K562 (cell line): ENCODE data around the gene IL34. TPM values are rescaled to one million over a fixed set of nuclear protein-coding genes. Genes with fewer than 3 reads are reported as not detected.

Experiments
- AFF4 ChIP-seq: sonication (generic); formaldehyde crosslinking; IDR thresholded peaks from 2 replicates; pipeline ENCODE4 v1.8.0; 2023; ENCODE audit warnings: mild to moderate bottlenecking, missing genetic modification reagents
- CUX1 ChIP-seq: fragments of 200-800 bp; sonication (Bioruptor generic); IDR thresholded peaks from 2 replicates; pipeline ENCODE4 v1.6.1; 2016; ENCODE audit warnings: missing genetic modification characterization, missing compliant biosample characterization
- GTF2E2 ChIP-seq: fragments of 200-800 bp; sonication (Bioruptor generic); IDR thresholded peaks from 2 replicates; pipeline ENCODE4 v1.6.1; 2016; ENCODE audit warnings: missing genetic modification characterization, missing compliant biosample characterization
- MTA3 ChIP-seq: fragments of 450-650 bp; formaldehyde crosslinking; IDR thresholded peaks from 2 replicates; pipeline ENCODE4 v1.6.1; 2017; ENCODE audit warnings: mild to moderate bottlenecking, borderline replicate concordance
- PKNOX1 ChIP-seq: fragments of 450-650 bp; IDR thresholded peaks from 2 replicates; pipeline ENCODE4 v1.6.1; 2016
- PYGO2 ChIP-seq: fragments of 450-650 bp; IDR thresholded peaks from 2 replicates; pipeline ENCODE4 v1.6.1; 2016; ENCODE audit warnings: mild to moderate bottlenecking, missing genetic modification characterization, moderate library complexity, missing compliant biosample characterization
- ZNF511 ChIP-seq: sonication (generic); formaldehyde crosslinking; IDR thresholded peaks from 2 replicates; pipeline ENCODE4 v1.8.0; 2022; ENCODE audit warnings: mild to moderate bottlenecking, missing genetic modification reagents
- ZNF583 ChIP-seq: fragments of 250-450 bp; sonication (Bioruptor Pico); IDR thresholded peaks from 2 replicates; pipeline ENCODE4 v1.4.0; 2020
- ZNF592 ChIP-seq: fragments of 450-650 bp; IDR thresholded peaks from 2 replicates; pipeline ENCODE4 v1.6.1; 2017; ENCODE audit warnings: antibody characterized with exemption, mild to moderate bottlenecking
- ZNF766 ChIP-seq: fragments of 200-800 bp; sonication (Bioruptor generic); conservative IDR thresholded peaks from 2 replicates; pipeline ENCODE4 v1.6.1; 2016; ENCODE audit warnings: missing genetic modification characterization, missing compliant biosample characterization
- polyA plus RNA-seq, 8 experiments: library from polyadenylated mRNA; depleted of rRNA in 4 of 8; stranded (reverse) in 5 of 8; unstranded in 3 of 8; fragments of >200 nt; fragmentation: Nextera tagmentation in 2 of 8; fragmentation: Illumina TruSeq in 1 of 8; extraction: Ambion mirVana in 2 of 8; extraction: Trizol in 1 of 8; gene quantifications; 2 replicates each; pipeline versions ENCODE4 v1.2.1 to v1.2.3, GENCODE V29; 2011 to 2014; ENCODE audit warnings: inconsistent platforms in 1 of 8, missing spikeins in 1 of 8
- total RNA-seq, 7 experiments: library from RNA; depleted of rRNA in 6 of 7; stranded (reverse); fragments of >200 nt in 6 of 7; fragmentation: Illumina TruSeq in 2 of 7; extraction: Trizol in 2 of 7; gene quantifications; 2 replicates each; pipeline versions ENCODE4 v1.2.1 to v1.2.3, GENCODE V29; 2011 to 2021; ENCODE audit warnings: low replicate concordance in 1 of 7

Gene IL34
- total and polyA plus RNA-seq, 9 of the 15 experiments (the other 6 are each of a cell fraction or from before 2014, with no cell fraction given): 0.07 to 0.18 (median 0.10) TPM; not detected in 6

- TF ChIP-seq CUX1 (CRISPR knock-in tag): peak; percentile 81; the same call in 1 of the 2 replicates
- TF ChIP-seq PYGO2 (tag): no peak
- TF ChIP-seq ZNF766 (CRISPR knock-in tag): peak; percentile 79
- peak; percentile 55; the same call in 1 of the 2 replicates for TF ChIP-seq ZNF511 (CRISPR knock-in tag)
- TF ChIP-seq GTF2E2 (tag): no peak
- 0 out of 2 replicates have a peak, but pooled peaks have one; percentile 37 for TF ChIP-seq ZNF583 (CRISPR knock-in tag)
- peak; percentile 95 for TF ChIP-seq ZNF592
- peak; percentile 93 for TF ChIP-seq MTA3
- TF ChIP-seq AFF4 (CRISPR knock-in tag): no peak
- TF ChIP-seq PKNOX1: 0 out of 2 replicates have a peak, but pooled peaks have one; percentile 7
Measured at GRCh38 chr16:70695331-70696070, 49.1 kb downstream of the IL34 start (continued).
